ENCODE data around the gene TXLNB. TPM values are rescaled to one million over a fixed set of nuclear protein-coding genes. Genes with fewer than 3 reads are reported as not detected.

The TXLNB gene
- polyA plus RNA-seq, 1 of the 3 experiments (the other 2 are of a cell fraction), result 0.12 TPM

DNA sequence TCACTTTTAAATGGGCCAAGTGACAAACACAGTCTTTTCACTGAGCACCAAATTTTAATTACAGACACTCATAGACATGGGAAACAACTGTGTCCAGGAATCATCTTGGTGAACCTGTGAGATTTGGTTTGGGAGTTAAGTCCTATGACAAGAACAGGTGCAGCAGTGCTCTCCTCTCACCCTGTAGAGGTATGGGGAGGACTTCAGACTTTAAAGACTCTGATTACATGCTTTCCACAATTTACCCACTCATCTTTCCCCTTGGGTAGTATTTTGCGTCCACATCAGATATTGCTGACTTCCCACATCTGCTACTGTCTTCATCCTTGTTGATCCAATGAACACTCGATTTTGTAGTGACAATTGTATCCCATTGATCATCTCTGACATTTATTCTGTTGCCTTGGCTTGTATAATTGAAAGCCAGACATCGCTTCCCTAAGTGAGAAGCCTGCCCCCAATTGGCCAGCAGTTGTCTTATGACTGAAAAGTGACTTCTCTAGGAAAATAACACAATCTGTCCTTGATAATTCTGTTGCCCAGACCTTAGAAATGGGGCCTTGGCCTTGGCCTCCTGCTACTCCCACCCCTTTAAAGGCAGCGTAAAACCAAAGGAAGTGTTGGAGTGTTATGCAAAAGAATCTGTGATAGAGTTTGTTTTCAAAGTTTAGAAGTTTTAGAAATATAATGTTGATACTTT is 40.0 kb downstream of the TXLNB start:
- no peaks in the 10 kb centered on the region for H3K79me2 ChIP-seq (ENCODE audit: insufficient read depth)
- no peaks in the 10 kb centered on the region; the same call in 1 of the 2 replicates for H3K27me3 ChIP-seq (ENCODE audit: insufficient read depth)
- no peaks in the 10 kb centered on the region for H3K9me2 ChIP-seq
- no peaks in the 10 kb centered on the region for H3K9me3 ChIP-seq
- WGBS (ENCODE audit: low lambda C conversion rate), result 14% methylated on average over 4 of the region's 4 CpGs
- POLR2A ChIA-PET, result no interaction called here
- no peaks in the 10 kb centered on the region for H4K20me1 ChIP-seq (ENCODE audit: insufficient read depth)
- no peak overlapping the region for H3K4me3 ChIP-seq (ENCODE audit: low read depth in 2 of 2, low read length in 1 of 2)
- TF ChIP-seq, protein P1, sequence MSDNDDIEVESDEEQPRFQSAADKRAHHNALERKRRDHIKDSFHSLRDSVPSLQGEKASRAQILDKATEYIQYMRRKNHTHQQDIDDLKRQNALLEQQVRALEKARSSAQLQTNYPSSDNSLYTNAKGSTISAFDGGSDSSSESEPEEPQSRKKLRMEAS (IDR thresholded peaks at IDR 0.05; ENCODE audit: low read depth), result no peak
- TF ChIP-seq GATA2 (CRISPR knock-in tag; IDR thresholded peaks at IDR 0.05) (no peak), USF2 (IDR thresholded peaks at IDR 0.05; ENCODE audit: borderline replicate concordance, low read depth, low read length) (no peak), TCF12 (IDR thresholded peaks at IDR 0.05) (no peak), ZBTB33 (IDR thresholded peaks at IDR 0.05; ENCODE audit: borderline replicate concordance, low read depth) (no peak), FOXJ3 (CRISPR knock-in tag; IDR thresholded peaks at IDR 0.05) (no peak), MXI1 (IDR thresholded peaks at IDR 0.05; ENCODE audit: low read depth, low read length) (no peak), TEAD4 (IDR thresholded peaks at IDR 0.05; ENCODE audit: borderline replicate concordance, insufficient read depth) (no peak), CHD2 (IDR thresholded peaks at IDR 0.05; ENCODE audit: low read length, partially characterized antibody) (no peak), EP300 (IDR thresholded peaks at IDR 0.05; ENCODE audit: borderline replicate concordance in 1 of 2, low read depth in 1 of 2, low read length in 1 of 2) (no peak), TAF1 (IDR thresholded peaks at IDR 0.05; ENCODE audit: borderline replicate concordance, low read depth, low read length) (no peak), REST (IDR thresholded peaks at IDR 0.05; ENCODE audit: low read depth, low read length) (no peak), RXRA (IDR thresholded peaks at IDR 0.05; ENCODE audit: borderline replicate concordance, low read depth) (no peak)
- TF ChIP-seq, protein P2, sequence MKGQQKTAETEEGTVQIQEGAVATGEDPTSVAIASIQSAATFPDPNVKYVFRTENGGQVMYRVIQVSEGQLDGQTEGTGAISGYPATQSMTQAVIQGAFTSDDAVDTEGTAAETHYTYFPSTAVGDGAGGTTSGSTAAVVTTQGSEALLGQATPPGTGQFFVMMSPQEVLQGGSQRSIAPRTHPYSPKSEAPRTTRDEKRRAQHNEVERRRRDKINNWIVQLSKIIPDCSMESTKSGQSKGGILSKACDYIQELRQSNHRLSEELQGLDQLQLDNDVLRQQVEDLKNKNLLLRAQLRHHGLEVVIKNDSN (IDR thresholded peaks at IDR 0.05; ENCODE audit: borderline replicate concordance, low read depth), result no peak
- H3K9ac ChIP-seq, result no peak overlapping the region
- H2AFZ ChIP-seq (ENCODE audit: low read depth), result no peak overlapping the region
- H3K27ac ChIP-seq (ENCODE audit: low read depth in 2 of 2, low read length in 1 of 2), result no peak overlapping the region
- no peak overlapping the region for H3K4me2 ChIP-seq
- no peaks in the 10 kb centered on the region for H3F3A ChIP-seq (replicated peaks; ENCODE audit: insufficient read depth)
- CTCF ChIA-PET, result no interaction called here
- no peaks in the 10 kb centered on the region for H3K36me3 ChIP-seq (replicated peaks in 1 of 2; ENCODE audit: control insufficient read depth in 1 of 2, insufficient read depth in 2 of 2, low read length in 1 of 2)
- no peaks in the 10 kb centered on the region for H3K4me1 ChIP-seq (ENCODE audit: control insufficient read depth in 1 of 2, insufficient read depth in 2 of 2, low read depth in 1 of 2, low read length in 1 of 2)
- no peak for DNase-seq
